ENCODE results near the gene NOTUM.
"Not testable (repeated sequence)": the region's sequence is repeated elsewhere in the genome, so short reads cannot be mapped to it uniquely, and the experiment has no call there.

The NOTUM gene

DNA sequence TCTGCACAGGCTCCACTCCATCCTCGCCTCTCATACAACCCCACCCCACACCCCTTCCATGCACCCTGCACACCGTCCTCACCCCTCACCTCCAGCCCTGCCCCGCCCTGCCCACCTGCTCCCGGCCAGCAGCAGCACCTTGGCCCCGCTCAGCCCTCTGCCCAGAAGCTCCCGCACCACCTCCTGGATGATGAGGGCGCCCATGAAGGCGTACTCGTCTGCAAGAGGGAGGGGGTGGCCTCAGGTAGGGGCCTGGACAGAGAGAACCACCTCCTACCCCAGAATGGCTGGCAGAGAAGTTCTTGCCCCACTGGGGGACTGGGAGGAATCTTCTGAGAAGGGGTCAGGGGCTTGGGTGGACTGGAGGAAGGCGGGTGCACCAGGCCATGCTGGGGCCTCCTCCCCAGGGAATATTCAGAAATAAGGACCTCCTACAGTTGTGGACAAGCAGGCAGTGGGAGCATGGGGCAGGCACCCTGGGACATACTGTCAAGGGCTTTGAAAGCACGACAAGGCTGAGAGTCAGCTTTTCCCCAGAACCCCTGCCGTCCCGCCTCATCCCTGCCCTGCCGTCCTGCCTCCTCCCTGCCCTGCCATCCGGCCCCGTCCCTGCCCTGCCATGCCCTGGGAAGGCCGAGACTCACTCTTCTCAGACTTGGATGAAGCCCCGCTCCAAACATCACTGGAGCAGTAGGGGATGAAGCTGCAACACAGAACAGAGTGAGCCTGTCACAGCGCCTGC is 3.1 kb downstream of the NOTUM start:
- no peak for DNase-seq (ENCODE audit: low spot score)

DNA sequence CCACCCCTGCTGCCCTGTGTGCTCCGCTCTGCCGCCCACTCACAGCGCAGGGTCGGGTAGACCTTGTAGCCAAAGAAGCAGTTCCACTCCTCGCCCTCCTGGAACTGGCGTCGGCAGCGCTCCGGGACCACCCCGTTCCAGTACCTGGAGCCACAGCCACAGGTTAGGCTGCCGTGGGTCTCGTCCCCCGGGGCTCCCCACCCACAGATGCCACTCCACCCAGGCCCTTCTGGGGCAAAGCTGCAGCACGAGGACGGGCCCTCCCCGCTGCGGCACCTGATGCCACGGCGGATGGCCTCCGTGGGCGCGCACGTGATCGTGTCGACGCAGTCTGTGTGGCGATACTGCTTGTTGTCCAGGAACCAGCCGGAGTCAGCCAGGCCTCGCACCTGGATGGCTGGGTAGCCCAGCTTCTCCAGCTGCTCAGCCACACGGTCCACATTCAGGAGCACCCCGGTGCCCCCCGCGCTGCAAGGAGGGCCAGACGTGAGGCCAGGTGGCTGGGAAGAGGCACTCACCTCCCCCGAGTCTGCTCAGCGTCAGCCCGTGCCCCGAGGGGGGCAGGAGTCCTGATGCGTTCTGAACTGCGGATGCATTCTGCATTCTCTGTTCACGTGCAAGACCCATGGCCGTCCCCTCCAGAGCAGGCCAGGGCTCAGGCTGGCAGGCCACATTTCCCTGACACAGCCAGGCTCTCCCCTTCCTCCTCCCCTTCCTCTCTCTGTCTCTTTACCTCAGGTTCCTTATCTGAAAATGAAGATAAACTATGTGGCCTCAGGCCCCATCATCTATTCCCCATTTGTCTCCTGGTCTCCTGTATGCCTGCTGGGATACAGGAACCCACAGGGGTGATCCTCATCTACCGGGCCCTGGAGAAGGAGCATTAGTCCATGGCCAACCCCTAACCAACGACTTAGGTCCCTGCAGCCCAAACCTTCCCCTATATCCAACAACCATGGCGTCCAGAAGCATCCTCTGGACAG is 4.1 kb downstream of the NOTUM start:
- DNase-seq (ENCODE audit: low spot score), result no peak

DNA sequence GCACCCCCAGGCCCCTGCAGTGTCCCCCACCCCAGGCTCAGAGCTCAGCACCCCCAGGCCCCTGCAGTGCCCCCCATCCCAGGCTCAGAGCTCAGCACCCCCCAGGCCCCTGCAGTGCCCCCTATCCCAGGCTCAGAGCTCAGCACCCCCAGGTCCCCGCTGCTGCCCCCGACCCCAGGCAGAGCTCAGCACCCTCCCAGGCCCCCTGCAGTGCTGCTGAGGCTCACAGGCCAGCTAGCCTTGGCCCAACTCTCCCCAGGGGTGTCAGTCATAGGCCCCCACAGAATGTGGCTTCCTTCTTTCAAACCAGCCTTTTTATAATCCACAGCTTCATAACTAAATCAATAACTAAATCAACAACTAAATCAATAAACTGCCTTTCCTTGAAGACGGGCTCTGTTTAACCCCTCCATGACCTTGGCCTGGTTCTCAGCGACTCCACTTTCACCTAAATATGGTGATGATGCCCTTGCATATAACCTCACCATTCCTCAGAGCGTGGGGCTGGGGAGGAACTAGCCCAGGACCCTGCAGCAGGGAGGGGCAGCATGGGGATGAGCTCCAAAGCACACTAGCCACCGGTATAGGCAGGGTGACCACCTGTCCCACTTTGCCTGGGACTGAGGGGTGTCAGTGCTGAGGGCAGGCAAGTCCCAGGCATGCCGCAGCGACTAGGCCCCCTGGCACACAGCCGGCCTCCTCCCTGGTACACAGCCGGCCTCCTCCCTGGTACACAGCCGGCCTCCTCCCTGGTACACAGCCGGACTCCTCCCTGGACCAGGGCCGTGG is 5.0 kb downstream of the NOTUM start:
- no peak for DNase-seq (ENCODE audit: low spot score)

DNA sequence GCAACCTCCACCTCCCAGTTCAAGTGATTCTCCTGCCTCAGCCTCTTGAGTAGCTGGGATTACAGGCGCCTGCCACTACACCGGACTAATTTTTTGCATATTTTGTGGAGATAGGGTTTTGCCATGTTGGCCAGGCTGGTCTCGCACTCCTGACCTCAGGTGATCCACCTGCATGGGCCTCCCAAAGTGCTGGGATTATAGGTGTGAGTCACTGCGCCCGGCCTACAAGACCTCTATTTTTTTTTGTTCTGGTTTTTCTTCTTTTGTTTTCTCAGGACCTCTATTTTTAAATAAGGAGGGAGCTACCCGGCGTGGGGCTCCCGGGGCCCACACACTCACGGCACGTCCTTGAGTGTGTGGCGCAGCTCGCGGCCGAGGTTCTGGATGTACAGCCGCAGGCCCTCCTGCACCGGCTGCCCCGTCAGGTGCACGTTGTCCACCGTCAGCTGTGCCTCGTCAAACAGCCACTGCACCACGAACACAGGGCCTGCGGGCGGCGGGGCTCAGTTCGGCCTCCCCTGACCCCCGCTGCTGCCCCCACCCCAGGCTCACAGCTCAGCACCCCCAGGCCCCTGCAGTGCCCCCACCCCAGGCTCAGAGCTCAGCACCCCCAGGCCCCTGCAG is 5.8 kb downstream of the NOTUM start:
- DNase-seq (ENCODE audit: low spot score), result no peak

DNA sequence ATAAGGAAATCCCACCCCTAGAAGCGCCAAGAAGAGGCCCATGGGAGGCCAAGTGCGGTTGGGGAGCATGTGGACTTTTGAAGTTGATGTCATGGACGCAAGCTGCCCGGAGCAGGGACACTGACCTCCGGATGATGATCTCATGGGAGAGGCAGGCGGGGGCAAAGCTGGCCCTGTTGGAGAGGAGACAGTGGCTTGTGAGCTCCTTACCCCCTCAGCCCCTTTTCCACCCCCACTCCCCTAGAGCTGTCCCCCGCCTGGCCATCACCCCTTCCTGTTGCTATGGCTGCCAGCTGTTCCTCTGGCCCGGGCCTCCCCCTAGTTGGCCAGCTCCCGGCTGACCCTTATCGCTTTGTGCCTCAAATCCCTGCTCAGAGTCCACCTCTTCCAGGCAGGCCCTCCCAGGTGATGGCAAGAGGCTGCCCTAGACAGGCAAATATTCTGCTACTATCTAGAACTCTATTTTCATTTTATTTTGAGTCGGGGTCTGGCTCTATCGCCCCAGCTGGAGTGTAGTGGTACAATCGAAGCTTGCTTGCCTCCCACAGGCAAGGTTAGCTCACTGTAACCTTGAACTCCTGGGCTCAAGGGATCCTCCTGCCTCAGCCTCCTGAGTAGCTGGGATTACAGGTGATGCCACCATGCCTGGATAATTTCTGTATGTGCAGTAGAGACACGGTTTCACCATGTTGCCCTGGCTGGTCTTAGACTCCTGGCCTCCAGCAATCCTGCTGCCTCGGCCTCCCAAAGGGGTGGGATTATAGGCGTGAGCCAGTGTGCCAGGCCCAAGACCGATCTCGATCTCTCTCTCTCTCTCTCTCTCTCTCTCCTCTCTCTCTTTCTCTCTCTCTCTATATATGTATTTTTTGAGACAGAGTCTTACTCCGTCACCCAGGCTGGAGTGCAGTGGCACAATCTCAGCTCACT is 6.6 kb downstream of the NOTUM start:
- DNase-seq (ENCODE audit: low spot score), result no peak

DNA sequence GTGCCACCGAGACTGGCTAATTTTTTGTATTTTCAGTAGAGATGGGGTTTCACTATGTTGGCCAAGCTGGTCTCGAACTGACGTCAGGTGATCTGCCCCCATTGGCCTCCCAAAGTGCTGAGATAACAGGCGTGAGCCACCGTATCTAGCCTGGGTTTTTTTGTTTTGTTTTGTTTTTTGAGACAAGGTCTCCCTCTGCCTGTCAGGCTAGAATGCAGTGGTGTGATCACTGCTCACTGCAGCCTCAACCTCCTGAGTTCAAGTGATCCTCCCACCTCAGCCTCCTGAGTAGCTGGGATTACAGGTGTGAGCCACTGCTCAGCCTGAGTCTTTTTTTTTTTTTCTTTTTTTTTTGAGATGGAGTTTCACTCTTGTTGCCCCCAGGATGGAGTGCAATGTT is 7.5 kb downstream of the NOTUM start:
- not testable (repeated sequence) for DNase-seq (ENCODE audit: low spot score)

DNA sequence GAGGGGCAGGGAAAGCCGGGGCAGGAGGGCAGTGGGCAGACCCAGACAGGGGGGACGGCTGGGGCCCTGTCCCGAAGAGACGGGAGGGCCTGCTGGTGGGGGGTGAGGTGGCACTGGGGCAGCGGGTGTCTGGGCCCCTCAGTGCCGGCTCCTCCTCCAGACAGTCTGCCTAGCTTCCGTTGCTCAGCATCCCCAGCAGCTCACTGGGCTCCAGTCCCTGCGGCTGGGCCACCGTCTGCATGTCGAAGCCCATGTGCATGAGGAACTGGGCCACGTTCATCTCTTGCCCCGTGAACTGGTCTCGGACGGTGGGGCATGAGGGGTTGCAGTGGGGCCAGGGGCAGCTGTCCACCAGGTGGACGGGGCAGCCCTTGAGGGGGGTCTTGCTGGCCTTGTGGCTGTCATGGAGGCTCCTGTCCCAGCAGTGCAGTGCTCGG is 8.2 kb downstream of the NOTUM start:
- no peak for DNase-seq (ENCODE audit: low spot score)

DNA sequence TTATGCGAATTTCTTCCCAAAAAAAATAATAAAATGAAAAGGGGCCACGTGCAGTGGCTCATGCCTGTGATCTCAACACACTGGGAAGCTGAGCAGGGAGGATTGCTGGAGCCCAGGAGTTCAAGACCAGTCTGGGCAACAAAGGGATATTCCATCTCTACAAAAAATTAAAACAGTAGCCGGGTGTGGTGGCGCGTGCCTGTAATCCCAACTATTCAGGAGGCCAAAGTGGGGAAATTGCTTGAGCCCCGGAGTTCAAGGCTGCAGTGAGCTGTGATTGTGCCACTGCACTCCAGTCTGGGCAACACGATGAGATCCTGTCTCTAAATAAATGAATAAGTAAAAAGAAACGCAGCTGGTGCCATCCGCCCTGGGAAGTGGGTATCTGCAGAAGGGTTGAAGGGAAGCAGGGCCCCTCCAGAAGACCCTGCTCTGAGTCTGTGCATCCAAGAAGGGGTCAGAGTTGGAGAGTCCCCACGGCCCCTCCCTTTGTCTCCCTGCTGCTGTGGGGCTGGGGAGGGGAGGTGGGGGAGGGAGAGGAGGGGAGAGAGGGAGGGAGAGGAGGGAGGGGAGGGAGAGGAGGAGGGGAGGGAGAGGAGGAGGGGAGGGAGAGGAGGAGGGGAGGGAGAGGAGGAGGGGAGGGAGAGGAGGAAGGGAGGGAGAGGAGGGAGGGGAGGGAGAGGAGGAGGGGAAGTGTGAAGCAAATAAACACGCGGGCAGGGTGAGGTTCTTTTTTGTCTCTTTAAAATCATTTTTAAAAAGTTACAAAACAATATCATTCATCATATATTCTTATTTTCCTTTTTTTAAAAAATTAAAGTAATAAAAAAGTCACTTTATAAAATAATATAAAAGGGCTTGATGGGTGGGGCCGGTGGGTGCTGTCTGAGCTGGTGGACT is 9.0 kb downstream of the NOTUM start:
- no peak for DNase-seq (ENCODE audit: low spot score)

DNA sequence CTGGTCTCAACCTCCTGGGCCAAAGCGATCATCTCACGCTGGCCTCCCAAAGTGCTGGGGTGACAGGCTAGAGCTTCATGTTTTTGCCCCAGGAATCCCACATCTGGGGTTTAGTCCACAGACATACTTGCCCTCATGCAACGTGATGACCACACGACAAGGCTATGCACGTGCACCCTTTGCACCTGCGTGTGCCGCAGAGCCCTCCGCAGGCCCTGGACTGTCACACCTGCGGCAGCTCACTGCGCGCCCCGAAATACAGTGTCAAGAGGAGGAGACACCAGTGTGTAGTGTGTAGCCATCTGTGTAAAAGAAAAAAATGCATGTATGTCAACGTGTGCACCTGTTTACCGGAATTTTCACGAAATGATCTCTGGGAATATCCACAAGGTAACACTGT is 10.5 kb downstream of the NOTUM start:
- no peak for DNase-seq (ENCODE audit: low spot score)

DNA sequence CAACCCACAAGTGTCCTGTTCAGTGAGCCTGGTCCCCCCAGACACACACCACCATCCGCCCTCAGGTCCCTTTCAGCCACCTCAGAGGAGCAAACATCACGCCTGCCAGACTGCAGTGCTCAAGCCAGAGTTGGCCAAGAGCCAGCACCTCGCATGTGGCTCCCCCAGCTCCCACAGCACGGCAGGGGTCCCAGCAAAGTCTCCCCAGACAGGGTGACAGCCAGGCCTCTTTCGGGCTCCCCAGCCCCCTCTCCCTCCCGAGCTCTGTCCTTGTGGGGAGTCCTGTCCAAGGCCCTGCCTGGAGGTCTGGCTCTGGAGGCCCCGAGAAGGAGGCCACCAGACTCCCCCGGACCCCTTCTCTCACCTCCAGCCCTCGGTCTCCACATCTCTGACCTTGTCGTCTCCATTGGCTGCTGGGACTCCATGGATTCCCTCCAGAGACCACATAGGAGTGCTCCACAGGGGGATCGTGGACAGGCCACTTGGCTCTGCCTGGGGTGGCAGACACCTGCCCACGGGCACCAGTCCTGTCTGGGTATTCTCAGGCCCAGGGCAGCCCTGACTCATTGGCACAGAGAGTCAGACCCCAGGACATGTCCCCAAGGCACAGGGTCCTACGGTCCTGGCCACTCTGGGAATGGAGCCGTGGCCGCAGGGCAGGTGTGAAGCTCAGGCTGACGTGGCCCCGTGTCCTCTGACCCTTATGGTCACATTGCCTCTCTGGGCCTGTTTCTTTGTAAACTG is 12.2 kb downstream of the NOTUM start:
- no peak for DNase-seq (ENCODE audit: low spot score)

DNA sequence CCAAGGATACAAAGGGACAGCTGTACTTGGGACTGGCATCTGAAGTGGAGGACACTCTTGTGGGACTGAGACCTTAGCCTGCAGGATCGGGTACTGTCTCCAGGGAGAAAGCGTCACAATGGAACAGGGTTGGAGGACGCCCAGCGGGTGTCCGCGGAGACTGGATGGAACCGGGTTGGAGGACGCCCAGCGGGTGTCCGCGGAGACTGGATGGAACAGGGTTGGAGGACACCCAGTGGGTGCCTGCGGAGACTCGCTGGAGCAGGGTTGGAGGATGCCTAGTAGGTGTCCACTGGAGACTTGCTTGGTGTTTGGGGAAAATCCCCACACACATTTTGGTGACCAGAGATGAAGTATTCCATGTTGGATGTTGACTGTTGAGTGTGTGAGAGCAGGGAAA is 13.8 kb downstream of the NOTUM start, which contains the start of gene MYADML2:
TSS of gene MYADML2 (minus strand) at position 45 of the 400 bp plus-strand sequence. CDS start 5,492 bp downstream, outside the sequence.
- DNase-seq (ENCODE audit: low spot score), result no peak

DNA sequence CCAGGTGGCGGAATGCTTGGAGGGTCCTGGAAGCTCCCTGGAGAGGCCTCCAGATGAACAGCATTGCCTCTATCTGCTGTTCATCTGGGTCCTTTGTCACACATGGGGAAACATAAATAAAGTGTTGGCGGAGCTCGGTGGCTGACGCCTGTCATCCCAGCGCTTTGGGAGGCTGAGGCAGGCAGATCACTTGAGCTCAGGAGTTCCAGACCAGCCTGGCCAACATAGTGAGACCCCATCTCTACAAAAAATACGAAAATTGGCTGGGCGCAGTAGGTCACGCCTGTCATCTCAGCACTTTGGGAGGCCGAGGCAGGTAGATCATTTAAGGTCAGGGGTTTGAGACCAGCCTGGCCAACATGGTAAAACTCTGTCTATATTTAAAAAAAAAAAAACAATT is 16.1 kb downstream of the NOTUM start:
- DNase-seq (ENCODE audit: low spot score), result no peak

DNA sequence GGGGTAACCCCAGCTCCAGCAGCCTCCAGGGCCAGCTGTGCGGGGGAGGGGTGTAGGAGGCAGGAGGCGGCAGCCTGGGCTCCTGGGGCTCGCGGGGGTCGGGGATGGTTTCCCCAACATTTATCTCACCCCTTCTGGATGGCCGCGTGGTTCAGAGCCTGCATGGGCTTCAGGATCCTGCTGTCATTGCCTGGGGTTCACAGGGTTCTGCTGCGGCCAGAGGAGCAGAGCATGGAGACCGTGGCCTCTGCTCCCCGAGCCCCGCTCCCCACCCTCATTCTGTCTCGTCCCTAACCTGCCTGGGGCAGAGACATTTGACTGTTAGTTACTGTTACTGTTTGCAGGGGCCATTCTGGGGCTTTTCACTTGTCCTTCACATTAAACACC is 18.8 kb downstream of the NOTUM start:
- no peak for DNase-seq (ENCODE audit: low spot score)

DNA sequence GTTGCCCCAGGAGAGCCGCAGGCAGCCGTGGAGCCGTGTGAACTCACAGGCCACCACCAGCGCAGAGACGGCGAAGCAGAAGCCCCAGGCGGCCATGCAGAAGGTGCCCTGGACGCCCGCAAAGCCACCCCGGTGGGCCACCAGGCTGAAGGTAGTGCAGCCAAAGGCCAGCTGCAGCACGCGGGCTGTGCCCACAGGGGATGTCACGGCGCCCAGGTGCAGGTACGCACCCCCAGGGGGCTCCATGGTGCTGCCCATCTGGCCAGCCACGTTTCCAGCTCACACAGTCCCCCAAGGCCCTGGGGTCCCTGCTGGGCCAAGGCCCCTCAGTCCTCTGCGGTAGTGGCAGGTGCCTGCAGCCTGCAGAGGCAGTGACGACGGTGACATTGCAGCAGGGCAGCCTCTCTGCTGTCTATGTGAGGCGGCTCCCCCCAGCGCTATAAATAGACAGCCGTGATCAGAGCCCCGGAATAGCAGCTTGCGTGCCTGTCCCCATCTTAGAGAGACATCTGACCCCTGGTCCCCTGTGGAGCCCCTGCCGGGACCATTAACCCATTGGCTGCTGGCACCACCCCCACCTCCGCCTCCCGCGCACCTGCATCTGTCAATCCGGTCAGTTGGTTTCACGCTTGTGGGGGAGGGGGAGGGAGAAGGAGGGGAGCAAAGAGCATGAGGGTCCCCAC is 19.4 kb downstream of the NOTUM start:
- DNase-seq (ENCODE audit: low spot score), result peak; percentile 65

DNA sequence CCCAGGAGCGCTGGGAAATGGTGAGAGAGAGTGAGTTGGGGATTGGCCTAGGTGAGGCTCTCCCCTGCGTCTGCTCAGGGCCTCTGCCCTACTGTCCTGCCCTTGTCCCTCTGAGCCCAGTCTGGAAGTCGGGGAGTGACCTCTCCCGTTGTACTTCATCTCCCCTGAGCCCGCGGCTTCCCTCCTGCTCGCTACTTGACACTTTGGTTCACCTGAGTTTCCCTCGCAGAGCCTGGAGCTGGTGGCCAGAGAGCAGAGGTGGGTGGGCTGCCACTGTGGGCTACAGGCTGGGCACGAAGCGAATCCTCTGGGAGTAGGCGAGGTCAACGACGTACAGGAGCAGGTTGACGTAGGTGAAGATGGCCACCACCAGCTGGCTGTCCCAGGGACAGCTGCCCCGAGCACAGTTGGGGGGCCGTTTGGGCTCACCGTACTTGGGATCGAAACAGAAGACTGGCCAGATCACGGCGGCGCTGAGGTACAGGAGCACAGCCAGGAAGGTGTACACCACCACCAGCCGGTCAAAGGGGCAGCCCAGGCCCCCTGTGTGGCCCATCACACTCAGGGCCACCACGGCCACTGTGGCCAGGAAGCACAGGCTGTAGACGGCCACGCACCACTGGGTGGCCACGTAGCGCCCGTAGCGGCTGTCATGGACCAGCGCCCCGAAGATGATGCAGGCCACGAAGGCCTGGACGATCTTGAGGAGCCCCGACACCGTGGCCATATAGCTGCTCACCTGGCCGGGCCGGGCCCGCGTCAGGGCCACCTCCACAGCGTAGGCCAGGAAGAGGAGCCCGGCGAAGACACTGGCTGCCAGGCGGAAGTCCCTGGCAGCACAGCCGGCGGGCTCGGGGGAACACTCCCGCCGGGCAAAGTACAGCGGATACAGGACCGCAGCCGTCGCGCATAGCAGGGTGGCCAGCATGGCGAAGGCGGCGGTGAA is 20.2 kb downstream of the NOTUM start:
- DNase-seq (ENCODE audit: low spot score), result no peak

DNA sequence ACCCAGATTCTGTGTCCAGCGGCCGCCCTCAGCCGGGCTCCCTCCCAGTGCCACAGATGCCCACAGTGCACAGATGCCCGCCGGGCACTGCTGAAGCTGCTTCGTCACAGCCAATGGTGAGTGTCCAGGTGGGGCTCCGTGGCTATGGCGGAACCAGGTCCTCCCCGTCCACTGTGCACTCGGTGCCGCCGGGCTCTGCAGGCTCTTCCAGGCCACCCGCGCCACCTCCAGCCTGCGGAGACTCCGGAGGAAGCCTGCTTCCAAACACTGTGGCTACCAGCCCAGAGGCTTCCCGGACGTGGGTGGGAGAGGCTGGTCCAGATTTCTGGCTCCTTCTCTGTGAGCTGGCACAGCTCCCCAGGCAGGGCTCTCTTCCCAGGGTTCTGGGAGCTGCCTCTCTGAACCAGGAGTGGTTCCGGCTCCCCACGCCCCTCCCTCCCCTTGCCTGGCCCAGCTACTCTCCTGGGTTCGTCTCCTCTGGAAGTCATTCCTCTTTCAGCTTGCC is 21.1 kb downstream of the NOTUM start:
- DNase-seq (ENCODE audit: low spot score), result no peak

DNA sequence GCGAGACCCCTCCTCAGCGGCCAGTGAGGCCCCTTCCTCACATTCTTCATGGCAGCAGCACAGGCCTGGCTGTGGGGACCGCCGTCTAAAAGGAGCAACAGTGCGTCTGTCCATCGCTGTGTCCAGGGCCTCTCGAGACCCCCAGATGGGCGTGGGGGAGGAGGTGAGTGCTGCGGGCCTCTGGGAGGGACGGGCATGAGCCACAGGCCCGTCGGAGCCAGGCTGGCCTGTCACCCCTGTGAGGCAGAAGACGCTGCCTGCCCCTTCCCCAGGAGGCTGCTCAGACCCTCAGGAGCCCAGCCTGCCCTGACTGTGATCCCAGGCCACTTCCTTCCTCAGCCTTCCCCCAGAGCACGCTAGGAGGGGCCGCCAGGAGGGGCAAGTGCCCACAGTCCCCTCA is 21.8 kb downstream of the NOTUM start:
- DNase-seq (ENCODE audit: low spot score), result no peak

Data from NAMALWA (cell line).